ENCODE measurements around the gene OR10K2.

The OR10K2 gene

DNA sequence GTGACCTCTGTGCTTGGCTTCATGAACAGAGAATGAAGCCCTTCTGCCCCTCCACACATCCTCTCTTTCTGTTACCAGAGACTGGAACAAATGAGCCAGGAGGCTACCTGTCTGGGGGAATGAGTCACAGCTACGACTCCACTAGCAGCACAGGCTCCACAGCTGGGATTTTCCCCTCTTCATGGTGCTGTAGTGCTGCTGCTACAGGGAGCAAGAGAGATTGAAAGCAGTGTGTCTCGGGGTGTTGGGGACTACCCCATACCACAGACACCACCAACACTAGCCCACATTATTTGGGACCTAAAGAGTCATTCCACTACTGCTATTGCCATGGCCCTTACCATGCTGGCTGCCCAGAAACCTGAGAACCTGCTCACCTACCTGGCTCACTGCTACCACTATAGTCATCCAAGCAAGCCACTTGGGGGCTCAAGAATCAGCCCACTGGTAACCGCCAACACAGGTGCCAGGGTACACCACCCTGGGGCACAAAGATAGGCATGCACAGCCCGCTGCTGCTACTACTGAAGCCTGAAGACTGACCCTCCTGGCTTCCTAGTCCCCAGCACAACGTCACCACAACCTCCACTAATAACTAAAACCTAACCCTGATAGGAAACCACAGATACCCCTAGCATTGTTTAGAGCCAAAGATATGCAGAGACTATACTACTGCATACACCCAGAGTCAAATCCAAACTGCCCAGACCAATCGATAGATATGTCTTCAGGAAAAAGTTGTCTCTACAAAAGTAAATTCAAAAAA is 54.7 kb downstream of the OR10K2 start:
- no peak for DNase-seq (ENCODE audit: low spot score)
